ENCODE measurements around the gene GRK2.

The GRK2 gene

GRCh38 chr11:67301313-67301921, 35.1 kb downstream of the GRK2 start:
- no peak for DNase-seq

GRCh38 chr11:67301951-67302516, 35.8 kb downstream of the GRK2 start:
- peak in 1 of 2 experiments; percentile 28 for DNase-seq

GRCh38 chr11:67302571-67303131, 36.4 kb downstream of the GRK2 start:
- DNase-seq = no peak

GRCh38 chr11:67303132-67303834, 37.0 kb downstream of the GRK2 start, which contains the start of gene SSH3:
TSS of gene SSH3 (plus strand) at chr11:67303530. CDS start at chr11:67303626, 96 bp downstream.
- DNase-seq = peak; percentile 18 to 58

GRCh38 chr11:67303835-67304411, 37.6 kb downstream of the GRK2 start:
- no peak for DNase-seq

- DNase-seq = no peak
These were observed 38.3 kb downstream of the GRK2 start for GRCh38 chr11:67304511-67305113.

GRCh38 chr11:67306769-67307544, 40.7 kb downstream of the GRK2 start:
- no peak for DNase-seq

GRCh38 chr11:67307545-67308001, 41.3 kb downstream of the GRK2 start:
- DNase-seq = no peak

- DNase-seq = no peak
These were observed 42.0 kb downstream of the GRK2 start for GRCh38 chr11:67308031-67308866.

GRCh38 chr11:67309166-67309565, 42.9 kb downstream of the GRK2 start:
- DNase-seq = no peak

GRCh38 chr11:67309661-67310061, 43.4 kb downstream of the GRK2 start:
- DNase-seq = no peak

- DNase-seq = no peak
These were observed 44.2 kb downstream of the GRK2 start for GRCh38 chr11:67310246-67311050.

GRCh38 chr11:67311051-67311555, 44.8 kb downstream of the GRK2 start:
- no peak for DNase-seq

- no peak for DNase-seq
These were observed 45.3 kb downstream of the GRK2 start for GRCh38 chr11:67311556-67312082.

GRCh38 chr11:67312187-67313021, 46.1 kb downstream of the GRK2 start:
- DNase-seq = no peak

- no peak for DNase-seq
These were observed 47.0 kb downstream of the GRK2 start for GRCh38 chr11:67313125-67313890.

- DNase-seq = no peak
These were observed 47.9 kb downstream of the GRK2 start for GRCh38 chr11:67314218-67314617.

GRCh38 chr11:67315325-67315909, 49.1 kb downstream of the GRK2 start:
- no peak for DNase-seq

Data from cerebellar nuclear complex (tissue), 1 donor.